Gastrocnemius medialis (tissue), 4 donors: ENCODE results near the gene TPRG1L. TPM values are rescaled to one million over a fixed set of nuclear protein-coding genes. Genes with fewer than 3 reads are reported as not detected.

Experiments
- ATAC-seq, 2 donors: fragments of 150-250 bp; one replicate each; pipeline ENCODE4 v1.9.1; 2016
- DNase-seq, 2 donors: peaks; one replicate each; pipeline ENCODE4 v3.0.0-alpha.2; 2019
- H3K27ac ChIP-seq, 4 donors: fragments of 200-600 bp; sonication (generic); 1 replicate in 1 of 4; 2 replicates in 3 of 4; pipeline ENCODE4 v1.5.1; 2016 to 2018; ENCODE audit warnings: mild to moderate bottlenecking in 2 of 4, moderate library complexity in 1 of 4
- H3K27me3 ChIP-seq, 3 donors: fragments of 200-600 bp; sonication (generic) in 2 of 3; 1 replicate in 1 of 3; 2 replicates in 2 of 3; pipeline versions ENCODE4 v1.5.1 to v1.6.0; 2016 to 2019; ENCODE audit warnings: mild to moderate bottlenecking in 1 of 3, moderate library complexity in 1 of 3
- H3K36me3 ChIP-seq, 2 donors: fragments of 200-600 bp; sonication (generic) in 1 of 2; one replicate each; pipeline ENCODE4 v1.5.1; 2017 to 2018
- H3K4me1 ChIP-seq, 2 donors: fragments of 200-600 bp; sonication (generic) in 1 of 2; one replicate each; pipeline ENCODE4 v1.5.1; 2016 to 2017; ENCODE audit warnings: mild to moderate bottlenecking in 2 of 2
- H3K4me3 ChIP-seq, 4 donors: fragments of 200-600 bp; sonication (generic) in 3 of 4; 1 replicate in 1 of 4; 2 replicates in 3 of 4; pipeline ENCODE4 v1.5.1; 2016 to 2019; ENCODE audit warnings: mild to moderate bottlenecking in 2 of 4
- H3K9me3 ChIP-seq, 3 donors: fragments of 200-600 bp; sonication (generic) in 2 of 3; 1 replicate in 1 of 3; 2 replicates in 2 of 3; pipeline ENCODE4 v1.5.1; 2016 to 2019
- POLR2A ChIP-seq, 2 donors: fragments of 450-650 bp; IDR thresholded peaks; one replicate each; pipeline ENCODE4 v1.6.1; 2017; ENCODE audit warnings: antibody characterized with exemption in 2 of 2, mild to moderate bottlenecking in 2 of 2, moderate library complexity in 2 of 2
- in situ Hi-C, 4 donors: fragments of 200-750 bp; cut with MboI; loops; one replicate each; pipeline versions ENCODE4 v1.15.0 to v1.8.0; 2017; ENCODE audit warnings: low sequenced_read_pairs in 4 of 4
- intact Hi-C: fragments of 100-400 bp; cut with DNase I; formaldehyde crosslinking; loops from one replicate; pipeline ENCODE4 v1.15.1; 2023; ENCODE audit warnings: low total_unique reads
- total RNA-seq, 4 donors: library from RNA; depleted of rRNA; stranded (reverse); fragments of >200 nt; gene quantifications; one replicate each; pipeline versions ENCODE4 v1.1.0 to v1.2.3, GENCODE V29; 2016
- TF ChIP-seq, protein P1 (sequence below), 5 experiments: fragments of 450-650 bp in 3 of 5; fragments of 200-600 bp in 2 of 5; sonication (generic) in 2 of 5; IDR thresholded peaks in 4 of 5; conservative IDR thresholded peaks in 1 of 5; 1 replicate in 4 of 5; 2 replicates in 1 of 5; pipeline ENCODE4 v1.5.1; 2016 to 2019; ENCODE audit warnings: antibody characterized with exemption in 5 of 5, mild to moderate bottlenecking in 3 of 5, moderate library complexity in 3 of 5

Gene TPRG1L
- total RNA-seq, 4 donors from 2014 or later, result 25.3 to 38.7 (median 30.0) TPM

DNA sequence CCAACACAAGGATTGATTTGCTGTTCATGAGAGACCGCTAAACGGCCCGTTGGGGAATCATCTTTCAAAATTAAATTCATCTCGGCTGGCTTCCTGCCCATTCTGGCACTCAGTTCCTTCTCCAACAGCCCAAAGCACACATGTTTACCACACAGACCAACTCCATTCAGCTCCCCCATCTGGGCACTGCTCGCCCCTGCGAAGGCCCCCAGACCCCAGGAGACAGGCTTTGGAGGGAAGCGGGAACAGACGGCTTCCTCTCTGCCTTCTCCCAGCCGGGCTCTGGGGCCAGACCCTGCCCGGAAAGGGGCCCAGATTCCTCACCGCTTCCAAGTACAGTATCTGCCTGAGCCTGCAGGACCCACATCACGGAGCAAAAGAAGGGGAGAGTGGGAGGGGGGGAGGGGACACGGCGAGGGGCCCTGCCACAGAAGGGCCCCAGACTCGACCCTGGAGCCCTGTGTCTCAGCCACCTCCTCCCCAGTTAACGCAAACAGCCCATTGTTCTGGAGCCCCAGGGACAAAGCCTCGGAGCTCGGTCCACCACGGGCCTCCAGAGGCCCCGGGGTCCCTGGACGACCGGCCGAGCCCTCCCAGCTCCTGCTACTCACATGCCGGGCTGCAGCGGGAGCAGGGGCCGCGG lies 14.2 kb upstream of the TPRG1L start:
- peaks cover 23 to 53% (median 24%) of the 10 kb centered on the region in 3 donors for H3K27me3 ChIP-seq
- peaks cover 4 to 13% of the 10 kb centered on the region in 2 donors for H3K4me1 ChIP-seq
- intact Hi-C loops, result no loop called here
- no peaks in the 10 kb centered on the region for H3K36me3 ChIP-seq
- in situ Hi-C loops, result no loop called here
- H3K4me3 ChIP-seq, result peak overlapping the region in 3 of 4 donors; percentile 37 to 47 (median 42)
- no peak overlapping the region for H3K27ac ChIP-seq
- ATAC-seq (no peak), DNase-seq (no peak)
- H3K9me3 ChIP-seq, result no peaks in the 10 kb centered on the region
- TF ChIP-seq, protein P1, sequence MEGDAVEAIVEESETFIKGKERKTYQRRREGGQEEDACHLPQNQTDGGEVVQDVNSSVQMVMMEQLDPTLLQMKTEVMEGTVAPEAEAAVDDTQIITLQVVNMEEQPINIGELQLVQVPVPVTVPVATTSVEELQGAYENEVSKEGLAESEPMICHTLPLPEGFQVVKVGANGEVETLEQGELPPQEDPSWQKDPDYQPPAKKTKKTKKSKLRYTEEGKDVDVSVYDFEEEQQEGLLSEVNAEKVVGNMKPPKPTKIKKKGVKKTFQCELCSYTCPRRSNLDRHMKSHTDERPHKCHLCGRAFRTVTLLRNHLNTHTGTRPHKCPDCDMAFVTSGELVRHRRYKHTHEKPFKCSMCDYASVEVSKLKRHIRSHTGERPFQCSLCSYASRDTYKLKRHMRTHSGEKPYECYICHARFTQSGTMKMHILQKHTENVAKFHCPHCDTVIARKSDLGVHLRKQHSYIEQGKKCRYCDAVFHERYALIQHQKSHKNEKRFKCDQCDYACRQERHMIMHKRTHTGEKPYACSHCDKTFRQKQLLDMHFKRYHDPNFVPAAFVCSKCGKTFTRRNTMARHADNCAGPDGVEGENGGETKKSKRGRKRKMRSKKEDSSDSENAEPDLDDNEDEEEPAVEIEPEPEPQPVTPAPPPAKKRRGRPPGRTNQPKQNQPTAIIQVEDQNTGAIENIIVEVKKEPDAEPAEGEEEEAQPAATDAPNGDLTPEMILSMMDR (IDR thresholded peaks at IDR 0.05 in 4 of 5, conservative IDR thresholded peaks at IDR 0.05 in 1 of 5), result no peak
- no peak for TF ChIP-seq POLR2A (IDR thresholded peaks at IDR 0.05)

DNA sequence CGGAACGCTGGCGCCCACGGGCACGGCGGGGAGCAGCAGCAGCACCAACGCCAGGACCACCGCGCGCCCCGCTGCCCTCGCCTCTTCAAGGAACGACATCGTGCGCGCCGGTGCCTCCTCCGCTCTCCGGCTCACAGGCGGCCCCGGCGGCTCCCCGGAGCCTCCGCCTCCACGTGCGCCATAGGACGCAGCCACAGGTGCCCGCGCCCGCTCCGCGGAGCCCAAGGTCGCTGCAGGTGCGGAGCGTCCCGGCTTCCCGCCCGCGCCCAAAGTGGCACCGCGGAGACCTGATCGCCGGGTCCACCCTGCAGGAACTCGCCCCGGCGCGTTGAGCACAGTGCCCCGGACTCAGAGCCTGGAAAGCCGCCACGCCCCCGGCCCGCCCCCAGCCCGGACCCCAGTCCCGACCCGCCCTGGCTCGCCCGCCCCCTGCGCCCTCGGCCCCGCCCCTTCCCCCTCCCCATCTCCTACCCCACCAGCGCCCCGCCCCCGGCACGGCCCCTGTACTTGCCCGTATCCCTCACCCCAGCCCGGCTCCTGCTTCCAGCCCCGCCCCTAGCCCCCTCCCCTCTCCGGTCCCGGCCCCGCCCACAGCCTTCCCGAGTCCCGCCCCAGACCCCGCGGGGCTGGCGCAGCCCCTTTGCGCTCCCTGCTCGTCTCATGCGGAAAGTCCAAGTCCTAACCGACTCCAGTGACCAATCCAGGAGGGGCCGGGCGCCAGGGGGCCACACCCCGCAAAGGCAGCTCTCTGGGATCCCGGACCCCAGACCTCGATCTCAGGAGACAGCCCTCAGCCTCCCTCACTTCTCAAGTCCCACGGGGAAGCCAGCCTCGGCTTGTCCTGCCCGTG lies 13.4 kb upstream of the TPRG1L start, which contains the start of gene MEGF6:
Gene MEGF6 (minus strand): TSS at position 339 of the 850 bp plus-strand sequence. CDS start 240 bp downstream, at position 99.
- TF ChIP-seq POLR2A (IDR thresholded peaks at IDR 0.05), result no peak
- TF ChIP-seq, protein P1 (IDR thresholded peaks at IDR 0.05 in 4 of 5, conservative IDR thresholded peaks at IDR 0.05 in 1 of 5), result no peak
- intact Hi-C loops, result no loop called here

DNA sequence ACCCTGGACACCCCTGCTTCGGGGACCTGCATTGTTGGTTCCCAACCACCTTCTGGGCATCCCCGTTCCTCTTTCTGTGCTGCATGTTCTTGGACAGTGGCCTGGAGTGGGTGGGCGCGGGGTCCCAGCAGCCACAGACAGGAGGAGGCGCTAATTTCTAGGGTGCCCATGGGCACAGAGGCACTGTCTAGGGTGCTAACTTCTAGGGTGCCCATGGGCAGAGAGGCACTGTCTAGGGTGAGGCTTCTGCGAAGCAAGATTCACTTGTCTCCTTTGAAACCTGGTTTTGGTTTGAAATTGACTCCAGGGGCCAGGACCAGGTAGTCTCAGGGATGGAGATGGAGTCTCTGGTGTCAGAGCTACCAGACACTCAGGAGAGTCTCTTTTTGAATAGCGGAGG lies 12.7 kb upstream of the TPRG1L start:
- Histone ChIP-seq H3K27me3 (peaks cover 23 to 46% (median 24%) of the 10 kb centered on the region in 3 donors), H3K36me3 (no peaks in the 10 kb centered on the region), H3K9me3 (no peaks in the 10 kb centered on the region), H3K27ac (no peak overlapping the region), H3K4me1 (peaks cover 4 to 13% of the 10 kb centered on the region in 2 donors), H3K4me3 (peak overlapping the region in 1 of 4 donors; percentile 42)
- no peak for TF ChIP-seq POLR2A (IDR thresholded peaks at IDR 0.05)
- no peak for ATAC-seq
- in situ Hi-C loops (no loop called here), intact Hi-C loops (no loop called here)
- no peak for DNase-seq

More for the DNA sequence above, 13.4 kb upstream of the TPRG1L start, which contains the start of gene MEGF6:
- no peak within 1 kb of the TSS for H3K27ac ChIP-seq
- H3K27me3 ChIP-seq, result peaks cover 23 to 53% (median 24%) of the 10 kb centered on the region in 3 donors
- DNase-seq (no peak), ATAC-seq (peak in 1 of 2 donors; percentile 33)
- peaks cover 4 to 13% of the 10 kb centered on the region in 2 donors for H3K4me1 ChIP-seq
- in situ Hi-C loops, result no loop called here
- no peaks in the 10 kb centered on the region for H3K9me3 ChIP-seq
- no peaks in the 10 kb centered on the region for H3K36me3 ChIP-seq
- peak within 1 kb of the TSS in 3 of 4 donors; percentile 37 to 47 (median 42) for H3K4me3 ChIP-seq

DNA sequence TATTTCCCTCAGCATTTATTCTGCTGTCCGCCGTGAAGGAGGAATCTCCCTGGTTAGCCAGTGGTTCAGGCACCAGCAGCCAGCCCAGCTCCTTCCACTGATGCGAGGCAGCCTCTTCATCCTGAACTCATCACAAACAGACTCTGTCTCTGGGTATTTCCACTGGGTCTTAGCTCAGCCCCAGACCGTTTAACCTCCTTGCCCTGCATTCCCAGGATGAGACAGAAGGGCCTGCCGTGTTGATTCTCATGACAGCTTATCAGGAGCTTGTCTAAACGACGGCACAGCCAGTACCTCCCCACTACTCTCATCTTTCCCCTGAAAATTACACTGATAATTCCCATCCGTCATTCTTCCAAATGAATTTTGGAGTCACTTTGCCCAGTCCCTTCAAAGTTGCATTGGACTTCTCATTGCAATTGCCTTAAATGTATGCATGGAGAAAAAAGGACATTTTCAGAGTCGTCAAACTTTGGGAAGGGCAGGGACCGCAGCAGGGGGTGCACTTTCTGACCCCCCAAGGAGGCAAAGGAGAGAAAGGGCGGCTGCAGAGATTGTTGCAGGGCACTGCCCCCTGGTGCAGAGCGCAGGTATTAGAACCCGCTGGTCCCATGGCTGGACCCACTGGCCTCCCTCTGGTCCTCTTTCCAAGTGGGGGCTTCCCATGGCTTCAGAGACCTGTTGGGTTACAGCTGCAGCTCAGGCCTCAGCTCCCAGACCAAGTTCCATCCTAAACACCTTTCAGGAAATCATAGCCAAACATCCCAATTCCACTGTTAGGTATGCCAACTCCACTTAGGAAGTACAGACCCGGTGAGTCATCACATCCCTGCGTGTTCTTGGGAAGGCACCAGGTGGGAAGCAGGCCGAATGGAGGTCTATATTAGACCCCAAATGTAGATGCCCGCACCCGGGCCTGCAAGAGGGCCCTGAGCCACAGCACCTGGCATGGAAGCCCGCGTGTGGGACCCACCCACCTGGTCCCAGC lies 9.8 kb upstream of the TPRG1L start:
- H3K27ac ChIP-seq, result no peak overlapping the region
- in situ Hi-C loops, result no loop called here
- no peak for TF ChIP-seq POLR2A (IDR thresholded peaks at IDR 0.05)
- TF ChIP-seq, protein P1 (IDR thresholded peaks at IDR 0.05 in 4 of 5, conservative IDR thresholded peaks at IDR 0.05 in 1 of 5), result peak in 4 of 5 experiments; percentile 14 to 49 (median 35)
- H3K27me3 ChIP-seq, result peaks cover 17 to 23% (median 19%) of the 10 kb centered on the region in 3 donors
- no peak for ATAC-seq
- intact Hi-C loops, result no loop called here
- H3K4me3 ChIP-seq, result no peak overlapping the region
- H3K4me1 ChIP-seq, result peaks cover 4 to 13% of the 10 kb centered on the region in 2 donors
- DNase-seq, result no peak
- H3K36me3 ChIP-seq, result no peaks in the 10 kb centered on the region
- no peaks in the 10 kb centered on the region for H3K9me3 ChIP-seq
